HG02973 (cell line): ENCODE measurements around the gene MECP2.

Experiments
- ATAC-seq: cut with Tn5 transposase; IDR thresholded peaks from one replicate; pipeline ENCODE4 v1.9.1; 2021; ENCODE audit warnings: moderate library complexity; ENCODE audit not compliant: unreplicated experiment

Gene MECP2

GRCh38 chrX:154038656-154039055 lies 58.9 kb downstream of the MECP2 start:
- no peak for ATAC-seq

- no peak for ATAC-seq
These were observed 59.8 kb downstream of the MECP2 start for GRCh38 chrX:154037754-154038153.

GRCh38 chrX:154036513-154036912 lies 61.0 kb downstream of the MECP2 start:
- no peak for ATAC-seq

- no peak for ATAC-seq
These were observed 63.7 kb downstream of the MECP2 start for GRCh38 chrX:154033848-154034247.

GRCh38 chrX:154032653-154033052 lies 64.9 kb downstream of the MECP2 start:
- ATAC-seq = no peak

DNA sequence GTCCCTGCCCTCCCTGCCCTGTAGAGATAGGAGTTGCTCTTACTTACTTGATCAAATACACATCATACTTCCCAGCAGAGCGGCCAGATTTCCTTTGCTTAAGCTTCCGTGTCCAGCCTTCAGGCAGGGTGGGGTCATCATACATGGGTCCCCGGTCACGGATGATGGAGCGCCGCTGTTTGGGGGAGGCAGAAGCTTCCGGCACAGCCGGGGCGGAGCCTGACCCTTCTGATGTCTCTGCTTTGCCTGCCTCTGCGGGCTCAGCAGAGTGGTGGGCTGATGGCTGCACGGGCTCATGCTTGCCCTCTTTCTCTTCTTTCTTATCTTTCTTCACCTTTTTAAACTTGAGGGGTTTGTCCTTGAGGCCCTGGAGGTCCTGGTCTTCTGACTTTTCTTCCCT lies 65.4 kb downstream of the MECP2 start:
- no peak for ATAC-seq

GRCh38 chrX:154030715-154031305 lies 66.7 kb downstream of the MECP2 start:
- no peak for ATAC-seq

DNA sequence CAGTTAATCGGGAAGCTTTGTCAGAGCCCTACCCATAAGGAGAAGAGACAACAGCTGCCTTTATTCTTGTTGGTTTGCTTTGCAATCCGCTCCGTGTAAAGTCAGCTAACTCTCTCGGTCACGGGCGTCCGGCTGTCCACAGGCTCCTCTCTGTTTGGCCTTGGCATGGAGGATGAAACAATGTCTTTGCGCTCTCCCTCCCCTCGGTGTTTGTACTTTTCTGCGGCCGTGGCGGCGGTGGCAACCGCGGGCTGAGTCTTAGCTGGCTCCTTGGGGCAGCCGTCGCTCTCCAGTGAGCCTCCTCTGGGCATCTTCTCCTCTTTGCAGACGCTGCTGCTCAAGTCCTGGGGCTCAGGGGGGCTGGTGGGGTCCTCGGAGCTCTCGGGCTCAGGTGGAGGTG lies 67.3 kb downstream of the MECP2 start:
- ATAC-seq = no peak

DNA sequence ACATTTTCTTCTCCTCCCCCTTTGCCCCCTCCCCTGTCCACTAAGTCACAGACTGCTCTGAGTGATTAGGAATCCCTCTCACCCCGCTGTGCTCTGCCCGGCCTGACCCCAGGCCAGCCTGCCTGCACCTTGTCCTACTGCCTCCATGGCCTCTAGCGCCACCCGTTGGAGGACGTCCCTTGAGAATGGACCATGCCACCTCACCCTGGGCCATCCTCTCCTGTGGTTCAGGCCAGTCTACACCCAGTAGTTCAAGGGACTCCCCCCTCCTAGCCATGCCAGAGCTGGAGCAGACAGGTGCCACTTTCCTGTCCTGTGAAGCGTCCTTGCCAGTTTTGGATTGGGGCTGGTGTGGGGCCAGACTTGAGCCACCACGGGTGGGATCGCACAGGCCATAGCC lies 68.1 kb downstream of the MECP2 start:
- ATAC-seq = no peak

DNA sequence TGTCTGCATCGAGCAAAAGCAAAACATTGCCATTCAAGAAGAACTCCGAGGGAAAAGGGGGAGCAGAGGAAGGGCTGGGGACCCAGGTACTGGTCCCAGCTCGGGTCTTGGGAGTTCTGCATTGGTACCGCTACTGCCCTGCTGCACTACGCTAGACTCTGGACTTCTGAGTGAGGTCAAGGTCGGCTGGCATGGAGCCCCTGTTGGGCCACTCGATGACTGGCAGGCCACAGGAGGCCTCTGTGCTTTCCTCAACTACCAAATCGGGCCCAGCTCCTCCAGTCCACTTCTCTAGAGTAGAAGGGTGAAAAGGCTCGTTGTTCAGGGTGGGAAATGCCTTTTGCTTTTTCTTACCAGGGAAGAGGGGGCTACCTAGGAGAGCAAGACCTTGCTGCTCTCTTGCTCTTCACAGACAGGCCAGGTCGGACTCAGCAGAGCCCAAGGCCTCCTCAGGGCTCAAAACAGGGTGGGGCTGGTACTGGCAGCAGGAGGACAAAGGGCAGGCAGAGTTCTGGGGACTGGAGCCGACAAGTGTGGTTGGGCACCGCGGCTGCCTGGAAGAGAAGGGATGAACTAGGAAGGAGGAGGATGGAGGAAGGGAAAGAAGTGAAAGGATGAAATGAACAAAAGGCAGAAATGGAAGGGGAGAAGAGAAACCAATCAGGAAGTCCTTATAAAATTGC lies 68.9 kb downstream of the MECP2 start:
- no peak for ATAC-seq

GRCh38 chrX:154027986-154028385 lies 69.5 kb downstream of the MECP2 start:
- no peak for ATAC-seq

DNA sequence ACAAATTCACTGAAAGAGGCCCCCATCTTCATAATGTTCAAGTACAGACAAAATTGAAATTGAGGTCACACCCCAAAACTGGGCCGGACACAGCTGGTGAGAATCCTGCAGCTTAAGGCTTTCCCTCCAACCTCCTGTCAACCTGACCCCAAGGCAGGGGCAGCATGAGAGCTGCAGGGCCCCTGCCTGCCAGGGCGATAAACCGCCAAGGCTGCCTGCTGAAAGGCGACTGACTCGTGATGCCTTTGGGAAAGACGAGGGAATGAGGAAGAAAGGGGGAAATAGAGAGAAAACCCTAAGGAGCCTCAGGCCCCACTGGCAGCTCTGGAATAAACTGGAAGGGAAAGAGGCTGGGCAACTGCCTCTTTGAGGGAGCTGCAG lies 70.5 kb downstream of the MECP2 start:
- ATAC-seq = no peak

DNA sequence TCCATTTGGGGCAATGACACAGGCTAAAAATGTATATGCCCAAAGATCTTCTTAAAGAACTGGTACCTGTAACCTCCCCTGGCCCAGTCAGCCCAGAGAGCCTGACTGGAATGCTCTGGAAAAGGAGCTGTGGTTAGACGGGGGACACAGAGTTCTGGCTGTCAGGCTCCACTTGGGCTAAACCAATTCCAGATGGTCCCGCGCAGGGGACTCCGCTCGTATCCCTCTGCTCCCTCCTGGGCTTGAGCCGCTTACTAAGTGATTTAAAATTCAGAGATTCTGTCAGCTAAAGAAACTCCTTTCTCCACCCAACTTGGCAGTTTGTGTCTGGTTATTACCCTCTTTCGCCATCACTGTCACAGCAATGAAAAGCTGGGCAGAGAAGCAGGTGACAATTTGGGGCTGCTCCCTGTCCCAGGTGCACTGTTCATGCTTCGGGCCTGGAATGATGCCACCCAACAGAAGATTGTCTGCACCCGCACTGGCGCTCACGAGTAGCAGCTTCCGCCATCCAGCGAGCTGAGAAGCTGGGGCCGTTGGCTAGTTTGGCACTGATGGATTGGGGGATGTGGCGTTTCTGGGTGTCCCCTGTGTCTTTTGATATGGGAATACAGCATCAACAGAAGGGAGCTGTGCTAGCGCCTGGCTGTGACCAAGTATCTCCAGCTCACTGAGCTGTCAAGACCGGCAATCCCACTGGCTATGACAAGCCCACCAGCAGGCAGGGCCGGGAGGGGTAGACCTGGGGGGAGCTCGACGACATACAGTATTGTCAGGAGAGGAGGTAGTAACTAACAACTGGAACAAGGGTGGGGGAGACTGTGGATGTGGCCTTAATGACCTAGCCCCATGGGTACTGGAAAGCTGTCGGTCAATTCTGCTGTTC lies 71.1 kb downstream of the MECP2 start:
- no peak for ATAC-seq

GRCh38 chrX:154025230-154025629 lies 72.3 kb downstream of the MECP2 start:
- ATAC-seq = no peak

DNA sequence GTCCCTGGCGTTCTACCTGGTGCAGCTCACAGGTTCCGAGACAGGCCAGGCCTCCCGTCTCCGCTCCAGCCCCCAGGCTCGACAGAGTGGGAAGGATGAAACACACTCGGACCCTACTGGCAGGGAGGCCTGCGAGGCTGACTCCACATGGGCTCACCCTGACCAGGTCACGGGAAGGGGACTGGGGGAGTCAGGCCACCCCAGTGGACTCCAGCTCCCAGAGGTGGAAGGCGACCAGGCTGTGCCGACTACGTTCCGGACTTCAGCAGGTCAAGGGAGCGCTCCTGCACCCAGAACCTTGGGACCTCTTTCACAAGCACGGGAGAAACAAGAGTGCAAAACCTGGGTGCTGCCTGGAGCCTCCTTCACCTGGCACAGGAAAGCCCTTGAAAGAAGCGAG lies 73.2 kb downstream of the MECP2 start:
- no peak for ATAC-seq

GRCh38 chrX:154023276-154024000 lies 74.1 kb downstream of the MECP2 start:
- no peak for ATAC-seq

GRCh38 chrX:154022108-154022507 lies 75.4 kb downstream of the MECP2 start:
- ATAC-seq = no peak

GRCh38 chrX:154021131-154021611 lies 76.3 kb downstream of the MECP2 start:
- no peak for ATAC-seq

- ATAC-seq = no peak
These were observed 76.9 kb downstream of the MECP2 start for GRCh38 chrX:154020536-154021115.

DNA sequence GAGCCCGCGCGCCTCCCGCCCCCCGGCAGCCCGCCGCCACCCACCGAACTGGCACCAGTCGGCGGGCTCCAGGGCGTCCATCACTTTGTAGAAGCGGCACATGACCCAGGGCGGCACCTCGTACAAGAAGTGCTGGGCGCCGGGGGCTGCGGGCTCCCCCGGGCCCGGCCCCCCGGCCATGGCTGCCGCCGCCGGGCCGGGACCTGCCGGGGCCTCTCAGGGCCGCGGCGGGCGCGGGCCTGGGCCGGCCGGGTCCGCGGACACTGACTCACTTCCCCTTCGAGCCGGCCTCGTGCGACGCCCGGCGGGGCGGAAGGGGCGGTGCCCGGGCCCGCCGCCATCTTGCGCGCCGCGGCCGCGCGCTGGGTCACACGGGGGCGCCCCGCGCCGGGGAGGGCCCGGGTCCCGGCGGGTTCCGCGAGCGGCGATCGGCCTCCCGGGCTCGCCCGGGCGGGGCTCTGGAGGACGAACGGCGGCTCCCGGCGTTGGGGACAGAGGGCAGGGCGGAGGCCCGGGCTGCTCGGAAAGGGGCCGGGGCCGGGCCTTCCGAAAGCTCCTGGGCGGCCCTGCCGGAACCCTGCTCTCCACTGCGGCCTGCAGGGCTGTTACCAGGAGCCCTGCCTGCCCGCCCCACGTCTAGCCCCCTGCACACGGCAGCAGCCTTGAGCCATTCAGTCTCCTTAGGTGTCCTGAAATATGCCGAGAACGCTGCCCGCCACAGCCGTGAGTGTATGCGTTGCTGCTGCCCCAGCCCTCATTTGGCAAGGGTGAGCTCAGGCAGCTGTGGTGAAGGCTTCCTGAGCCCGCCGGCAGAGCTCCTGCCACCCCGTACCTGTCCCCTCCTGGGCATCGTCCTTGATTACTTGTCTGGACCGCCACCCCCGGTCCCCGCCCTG lies 77.6 kb downstream of the MECP2 start, which contains the start of gene IRAK1:
Gene IRAK1, minus strand, starts transcription at position 270 of the 896 bp plus-strand sequence. Its CDS starts 90 bp downstream, at position 180.
- no peak for ATAC-seq
